NCI-H69 (cell line): ENCODE data around the gene POLR2H.

Experiments used
- DNase-seq: peaks from one replicate; lab custom pipeline; 2025; lab: John Stamatoyannopoulos, UW

POLR2H gene

GRCh38 chr3:184352149-184352785, 9.2 kb upstream of the POLR2H start:
- DNase-seq: no peak

GRCh38 chr3:184352897-184353545, 8.5 kb upstream of the POLR2H start:
- DNase-seq: no peak

- no peak for DNase-seq
Measured at GRCh38 chr3:184353546-184353941, 8.0 kb upstream of the POLR2H start.

- DNase-seq: peak; percentile 51
Measured at GRCh38 chr3:184354121-184354728, 7.3 kb upstream of the POLR2H start.

DNA sequence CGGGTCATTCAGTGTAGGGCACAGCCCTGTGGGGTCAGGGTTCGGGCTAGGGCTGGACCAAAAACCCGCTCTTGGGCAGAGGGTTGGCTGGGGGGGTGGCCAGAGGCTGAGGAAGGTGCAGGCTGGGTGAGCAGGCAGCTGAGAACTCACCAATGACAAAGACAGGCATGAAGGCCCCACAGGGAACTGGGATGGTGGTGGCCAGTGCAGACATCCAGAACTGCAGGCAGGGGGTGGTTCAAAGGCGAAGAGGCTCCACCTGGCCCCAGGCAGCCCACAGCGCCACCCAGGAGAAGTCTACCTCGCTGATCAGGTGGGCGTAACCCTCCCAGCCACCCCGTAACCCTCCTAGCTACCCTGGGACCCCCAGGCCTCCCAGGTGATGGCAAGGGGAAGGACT, 6.8 kb upstream of the POLR2H start:
- no peak for DNase-seq

DNA sequence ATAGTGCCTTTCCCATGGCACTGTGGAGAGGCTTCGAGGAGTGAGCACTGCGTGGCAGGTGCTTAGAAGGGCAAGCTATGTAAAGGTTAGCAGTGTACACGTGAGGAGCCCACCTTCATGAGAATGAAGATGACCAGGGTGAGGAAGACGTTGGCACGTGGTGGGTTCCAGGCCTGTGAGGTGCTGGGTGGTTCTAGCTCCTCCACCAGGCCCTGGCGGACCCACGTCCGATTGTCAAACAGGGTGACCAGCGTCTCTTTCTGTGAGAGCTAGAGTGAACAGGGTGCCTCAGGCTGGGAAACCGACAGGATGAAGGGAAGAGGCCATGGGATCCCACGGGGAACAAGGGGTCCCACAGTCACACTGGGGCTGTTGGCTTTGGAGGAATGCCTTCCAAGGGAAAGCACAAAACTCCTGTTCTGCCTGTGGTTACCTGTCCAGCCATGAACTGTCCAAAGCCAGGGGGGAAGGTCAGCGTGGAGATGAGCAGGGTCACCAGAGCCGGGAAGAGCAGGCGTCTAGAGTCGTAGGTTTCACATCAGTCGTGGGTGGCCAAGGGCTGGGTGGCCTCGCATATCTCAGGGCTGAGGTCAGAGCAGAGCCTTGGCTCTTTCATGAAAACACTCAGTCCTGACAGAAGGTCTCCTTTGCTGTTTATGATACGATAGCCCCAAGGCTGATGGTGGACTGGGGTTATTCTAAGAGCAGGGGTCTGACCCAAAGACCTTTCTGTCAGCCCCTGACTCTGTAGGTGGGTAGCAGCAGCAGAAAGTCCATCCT, 6.1 kb upstream of the POLR2H start:
- no peak for DNase-seq

GRCh38 chr3:184357248-184358123, 4.0 kb upstream of the POLR2H start:
- DNase-seq: no peak

GRCh38 chr3:184358124-184358767, 3.3 kb upstream of the POLR2H start:
- DNase-seq: no peak

DNA sequence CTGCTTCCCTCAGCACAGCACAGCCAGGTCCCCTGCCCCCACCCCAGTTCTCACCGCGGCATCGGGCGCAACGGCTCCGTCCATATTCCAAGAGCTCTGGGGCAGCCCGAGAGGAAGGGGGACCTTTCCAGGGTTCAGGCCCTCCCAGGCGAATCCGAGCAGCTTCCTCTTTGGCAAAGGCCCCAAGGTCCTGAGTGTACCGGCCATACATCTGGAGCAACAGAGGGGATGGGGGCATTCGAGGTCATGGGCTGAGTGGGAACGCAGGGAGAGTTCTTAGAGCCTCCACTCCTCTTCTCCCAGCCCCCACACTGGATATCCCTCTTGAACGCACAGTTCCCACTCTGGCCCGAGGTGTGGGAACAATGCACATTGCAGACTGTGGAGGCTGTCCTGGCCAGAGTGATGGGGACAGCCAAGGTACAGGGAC, 2.6 kb upstream of the POLR2H start:
- DNase-seq: no peak

DNA sequence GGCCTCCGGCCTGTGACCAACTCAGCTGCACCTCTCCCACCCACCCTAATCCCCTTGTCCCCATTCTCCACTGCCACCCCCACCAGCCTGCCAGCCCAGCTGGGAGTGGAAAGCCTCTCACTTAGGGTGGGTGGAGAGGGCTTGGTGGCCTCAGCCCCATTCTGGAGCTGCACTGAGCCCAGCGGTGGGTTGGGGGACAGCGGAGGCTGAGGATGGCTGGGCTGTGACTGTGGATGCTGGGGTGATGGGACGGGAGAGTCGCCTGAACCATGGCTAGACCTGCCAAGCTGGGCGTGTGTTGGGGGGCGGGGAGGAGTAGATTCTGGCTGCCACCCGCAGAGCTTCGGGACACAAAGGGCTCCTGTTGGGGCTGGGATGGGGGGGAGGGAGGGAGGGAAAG, 1.9 kb upstream of the POLR2H start:
- DNase-seq: no peak

- no peak for DNase-seq
Measured at GRCh38 chr3:184360070-184360928, 1.2 kb upstream of the POLR2H start.

GRCh38 chr3:184360929-184361531, 480 bp upstream of the POLR2H start:
- DNase-seq: peak; percentile 51

GRCh38 chr3:184361932-184362667, 590 bp downstream of the POLR2H start:
- DNase-seq: peak; percentile 80

DNA sequence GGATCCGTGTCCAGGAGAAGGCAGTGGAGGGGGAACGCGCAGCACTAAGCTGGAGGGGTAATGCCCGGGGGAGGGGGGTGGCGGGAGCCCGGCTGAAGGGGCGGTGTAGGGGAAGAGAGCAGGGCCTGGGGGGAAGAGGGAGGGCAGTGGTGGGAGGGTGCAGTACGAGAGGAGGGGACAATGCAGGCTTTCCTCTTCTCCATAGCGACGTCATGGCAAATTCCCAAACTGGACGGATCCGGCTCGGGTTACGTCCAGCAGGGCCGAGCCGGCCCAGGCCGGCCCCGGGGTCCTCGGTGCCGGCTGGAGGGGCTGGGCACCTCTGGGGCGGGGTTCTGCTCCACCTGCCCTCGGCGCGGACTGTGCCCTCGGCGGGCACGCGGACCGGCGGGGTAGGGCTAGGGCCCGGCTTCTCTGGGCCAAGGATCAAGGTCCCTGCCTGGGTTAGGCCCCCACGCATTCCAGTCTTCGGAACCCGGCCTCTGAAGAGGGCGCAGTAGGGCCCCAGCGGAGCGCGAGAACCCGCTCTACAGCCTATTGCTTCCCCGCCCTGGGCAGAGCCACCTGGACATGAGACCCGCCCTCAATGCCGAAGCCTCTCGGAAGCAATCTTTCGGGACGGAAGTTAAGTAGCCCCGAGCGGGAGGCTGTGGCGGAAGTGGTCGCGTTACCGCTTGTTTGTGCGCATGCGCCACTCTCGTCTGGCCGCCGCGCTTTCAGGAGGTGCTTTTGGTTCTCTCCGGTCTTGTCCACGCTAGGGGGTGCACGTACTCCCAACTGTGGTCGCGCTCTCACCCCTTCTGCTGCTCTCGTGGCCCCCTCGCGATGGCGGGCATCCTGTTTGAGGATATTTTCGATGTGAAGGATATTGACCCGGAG, 1.4 kb downstream of the POLR2H start:
- DNase-seq: peak; percentile 99

- peak; percentile 45 for DNase-seq
Measured at GRCh38 chr3:184366619-184367289, 5.2 kb downstream of the POLR2H start.

DNA sequence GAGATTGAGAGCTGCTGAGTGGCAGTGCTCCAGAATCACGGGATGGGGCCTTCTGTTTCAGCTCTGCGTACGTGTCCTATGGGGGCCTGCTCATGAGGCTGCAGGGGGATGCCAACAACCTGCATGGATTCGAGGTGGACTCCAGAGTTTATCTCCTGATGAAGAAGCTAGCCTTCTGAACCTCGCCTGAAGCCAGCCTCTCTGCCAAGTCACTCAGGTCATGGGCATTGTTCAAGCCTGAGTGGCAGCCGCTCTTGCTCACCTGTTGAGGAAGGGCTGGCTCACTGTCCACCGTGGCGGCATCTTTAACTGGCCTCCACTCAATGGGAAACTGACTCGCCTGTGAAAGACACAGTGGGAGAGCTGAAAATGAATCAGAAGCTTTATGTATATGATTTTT, 6.6 kb downstream of the POLR2H start:
- DNase-seq: no peak

DNA sequence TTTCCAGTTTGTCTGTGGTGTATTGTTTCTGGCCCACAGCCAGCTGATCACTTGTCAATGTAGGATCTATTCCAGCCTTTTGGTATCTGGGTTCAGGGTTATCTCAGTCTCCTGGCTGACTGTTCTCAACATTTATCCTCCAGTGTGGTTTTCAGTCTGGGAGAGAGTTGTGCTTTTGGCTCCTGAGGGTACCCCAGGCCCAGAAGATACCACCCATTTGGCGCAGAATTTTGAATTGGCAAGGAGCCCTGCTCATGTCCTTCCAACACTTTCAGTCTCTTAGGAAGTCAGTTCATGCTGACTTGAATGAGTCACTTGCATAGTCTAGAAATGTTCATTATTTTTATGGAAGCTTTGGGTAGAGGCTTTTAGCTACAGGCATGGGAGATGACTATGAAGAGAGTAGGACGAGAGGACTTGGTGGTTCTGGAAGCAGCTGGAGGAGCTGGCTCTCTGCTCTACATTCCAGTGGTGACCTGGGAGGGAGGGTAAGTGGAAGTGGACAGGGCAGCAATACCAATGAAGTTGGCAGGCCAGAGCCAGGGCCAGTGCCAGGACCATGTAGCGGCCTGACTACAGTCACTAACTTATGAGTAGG, 7.2 kb downstream of the POLR2H start:
- no peak for DNase-seq
